Measurements from ENCODE around the gene HIC1.

The HIC1 gene

DNA sequence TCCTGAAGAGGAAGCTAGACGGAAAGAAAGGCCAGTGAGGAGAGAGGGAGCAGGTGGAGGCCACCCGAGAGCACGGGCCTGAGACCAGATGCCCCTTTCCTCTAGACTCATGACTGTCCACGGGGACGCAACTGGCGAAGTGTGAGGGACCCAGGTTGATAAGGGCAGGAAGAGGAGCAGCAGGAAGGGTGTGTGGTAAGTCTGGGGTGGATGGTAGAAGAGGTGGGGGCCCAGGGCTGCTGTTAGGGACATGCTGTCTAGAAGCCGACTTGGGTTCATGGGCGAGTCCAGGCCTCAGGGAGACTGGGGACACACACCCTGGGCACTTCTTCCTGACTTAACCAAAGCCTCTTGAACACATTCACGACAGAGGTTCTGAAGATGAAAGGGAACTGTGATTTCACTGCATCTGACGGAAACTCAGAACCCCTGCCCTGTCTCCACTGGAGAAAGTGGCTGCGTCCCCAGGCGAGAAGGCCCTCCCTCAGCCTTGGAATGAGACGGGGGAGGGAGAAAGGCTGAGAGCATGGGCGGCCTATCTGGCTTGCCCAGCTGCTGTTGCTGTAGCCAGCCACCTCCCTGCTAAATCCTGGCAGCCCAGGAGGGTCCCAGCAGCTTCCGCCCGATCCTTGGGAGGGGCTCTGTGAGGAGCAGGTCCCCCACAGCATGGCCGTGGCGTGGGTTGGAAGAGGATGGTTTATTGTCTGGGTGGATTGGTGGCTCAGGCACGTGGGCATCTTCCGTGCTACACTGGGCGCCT lies 6.0 kb downstream of the HIC1 start:
- no peak for FAIRE-seq

DNA sequence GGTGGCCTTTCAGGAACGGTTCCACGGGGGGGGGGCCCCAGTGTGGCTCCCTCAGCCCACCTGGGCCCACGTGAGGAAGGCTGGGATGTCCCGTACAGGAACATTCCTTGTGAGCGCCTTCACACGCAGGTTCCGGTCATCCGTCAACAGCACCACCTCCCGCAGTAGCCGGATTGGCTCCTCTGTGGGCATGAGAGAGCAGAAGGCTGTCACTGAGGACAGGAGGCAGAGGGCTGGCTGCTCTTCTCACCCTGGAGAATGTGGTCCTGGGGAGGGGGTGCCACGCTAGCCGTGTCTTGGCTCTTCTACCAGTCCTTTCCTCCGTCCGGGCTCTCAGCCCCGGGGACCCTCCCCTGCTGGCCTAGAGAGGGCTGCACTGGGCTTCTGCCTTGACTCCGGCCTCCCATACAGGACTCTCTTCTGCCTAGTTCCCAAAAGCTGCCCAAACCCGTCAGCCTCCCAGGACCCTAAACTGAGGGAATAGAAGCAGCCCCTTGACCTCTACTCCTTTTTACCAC lies 6.6 kb downstream of the HIC1 start:
- FAIRE-seq: no peak

DNA sequence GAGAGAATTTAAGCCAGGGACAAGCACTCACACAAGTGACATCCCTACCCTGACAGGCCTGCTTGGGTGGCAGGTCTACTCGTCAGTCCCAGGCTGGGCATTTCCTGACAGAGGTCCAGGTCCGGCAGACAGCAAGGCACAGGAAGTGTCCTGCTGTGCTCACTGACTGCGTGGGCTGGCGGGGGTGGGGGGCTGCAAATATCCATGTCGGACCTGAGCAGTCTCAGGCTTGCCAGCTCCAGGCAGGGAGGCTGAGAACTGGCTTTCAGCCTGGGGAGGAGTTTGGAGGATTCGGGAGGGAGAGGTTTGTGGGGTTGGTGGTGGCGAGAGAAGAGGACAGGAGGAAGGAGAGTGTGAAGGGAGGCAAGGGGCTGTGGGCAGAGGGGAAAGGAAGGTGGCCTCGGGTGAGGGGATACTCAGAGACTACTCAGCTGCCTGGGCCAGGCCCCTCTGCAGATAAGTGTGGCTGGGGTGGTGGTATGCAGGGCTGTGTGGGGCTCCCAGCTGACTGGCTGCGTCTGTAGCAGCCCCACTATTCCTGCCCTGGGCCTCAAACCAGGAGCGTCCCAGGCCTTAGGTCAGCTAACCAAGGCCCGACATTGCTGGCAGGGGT lies 7.8 kb downstream of the HIC1 start:
- no peak for FAIRE-seq

DNA sequence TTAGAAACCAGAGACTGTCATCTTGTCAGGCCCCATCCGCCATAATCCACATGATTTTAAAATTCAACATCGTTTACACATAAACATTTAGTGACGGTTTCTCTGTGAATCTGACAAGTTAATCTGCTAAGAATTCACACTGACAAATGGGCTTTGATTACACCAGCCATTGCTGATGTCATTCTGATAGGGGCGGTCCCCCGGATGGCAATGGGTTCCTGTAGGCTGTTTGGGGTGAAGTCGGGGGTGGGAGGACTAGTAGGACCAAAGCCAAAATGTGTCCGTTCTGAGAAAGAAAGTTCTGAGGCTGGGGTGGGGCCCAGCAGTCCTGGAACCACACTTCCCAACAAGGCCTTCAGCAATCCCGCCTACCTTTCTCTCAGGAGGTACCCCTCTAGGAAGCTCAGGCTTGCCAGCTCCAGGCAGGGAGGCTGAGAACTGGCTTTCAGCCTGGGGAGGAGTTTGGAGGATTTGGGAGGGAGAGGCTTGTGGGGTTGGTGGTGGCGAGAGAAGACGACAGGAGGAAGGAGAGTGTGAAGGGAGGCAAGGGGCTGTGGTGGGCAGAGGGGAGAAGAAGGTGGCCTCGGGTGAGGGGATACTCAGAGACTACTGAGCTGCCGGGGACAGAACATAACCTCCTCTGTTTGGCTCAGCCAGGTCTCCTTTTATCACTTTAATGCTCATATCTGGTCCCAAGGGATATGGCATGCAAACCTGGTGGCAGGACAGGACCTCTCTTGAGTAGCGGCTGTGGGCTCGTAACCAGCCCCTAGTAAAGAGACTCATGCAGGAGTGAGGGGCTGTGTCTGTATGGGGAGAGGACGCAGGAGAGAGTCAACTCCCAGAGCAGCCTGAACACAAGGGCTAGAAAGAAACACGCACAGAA lies 8.6 kb downstream of the HIC1 start:
- FAIRE-seq: no peak

DNA sequence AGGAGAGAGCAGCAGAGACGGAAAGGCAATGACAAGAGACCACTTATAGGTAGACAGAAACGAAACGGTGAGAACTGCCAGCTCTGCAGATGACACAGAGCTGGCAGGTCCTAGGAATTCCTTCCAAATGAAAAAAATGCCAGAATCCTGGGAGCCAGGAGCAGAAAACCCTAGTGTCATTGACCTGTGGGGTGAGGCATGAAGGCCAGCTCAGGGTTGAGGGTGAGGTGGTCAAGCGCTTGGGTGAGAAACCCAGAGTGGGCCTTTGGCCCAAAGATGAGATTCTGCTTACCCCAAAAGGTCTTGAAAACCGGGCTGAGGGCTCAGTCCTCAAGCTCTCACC lies 9.2 kb downstream of the HIC1 start:
- FAIRE-seq: no peak

DNA sequence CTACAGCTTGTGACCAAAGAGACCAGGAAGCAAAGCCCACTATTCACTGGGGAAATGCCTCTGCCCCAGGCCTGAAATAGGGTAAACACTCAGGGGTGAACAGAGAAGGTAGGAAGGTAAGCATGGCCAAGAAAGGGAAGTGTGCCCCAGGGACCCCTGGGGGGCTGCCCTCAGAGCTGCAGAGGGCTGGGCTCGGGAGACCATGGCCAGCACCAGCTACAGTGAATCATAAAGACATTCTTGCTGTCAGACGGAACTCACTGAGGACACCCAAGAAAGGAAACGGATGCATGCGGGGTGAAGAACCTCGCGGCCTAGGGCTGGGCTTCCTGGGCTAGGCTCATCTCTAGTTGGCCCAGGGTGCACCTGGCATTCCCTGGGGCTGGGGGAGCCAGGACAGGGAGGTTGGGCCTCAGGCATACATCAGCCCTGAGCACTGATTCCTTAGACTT lies 9.6 kb downstream of the HIC1 start:
- FAIRE-seq: no peak

DNA sequence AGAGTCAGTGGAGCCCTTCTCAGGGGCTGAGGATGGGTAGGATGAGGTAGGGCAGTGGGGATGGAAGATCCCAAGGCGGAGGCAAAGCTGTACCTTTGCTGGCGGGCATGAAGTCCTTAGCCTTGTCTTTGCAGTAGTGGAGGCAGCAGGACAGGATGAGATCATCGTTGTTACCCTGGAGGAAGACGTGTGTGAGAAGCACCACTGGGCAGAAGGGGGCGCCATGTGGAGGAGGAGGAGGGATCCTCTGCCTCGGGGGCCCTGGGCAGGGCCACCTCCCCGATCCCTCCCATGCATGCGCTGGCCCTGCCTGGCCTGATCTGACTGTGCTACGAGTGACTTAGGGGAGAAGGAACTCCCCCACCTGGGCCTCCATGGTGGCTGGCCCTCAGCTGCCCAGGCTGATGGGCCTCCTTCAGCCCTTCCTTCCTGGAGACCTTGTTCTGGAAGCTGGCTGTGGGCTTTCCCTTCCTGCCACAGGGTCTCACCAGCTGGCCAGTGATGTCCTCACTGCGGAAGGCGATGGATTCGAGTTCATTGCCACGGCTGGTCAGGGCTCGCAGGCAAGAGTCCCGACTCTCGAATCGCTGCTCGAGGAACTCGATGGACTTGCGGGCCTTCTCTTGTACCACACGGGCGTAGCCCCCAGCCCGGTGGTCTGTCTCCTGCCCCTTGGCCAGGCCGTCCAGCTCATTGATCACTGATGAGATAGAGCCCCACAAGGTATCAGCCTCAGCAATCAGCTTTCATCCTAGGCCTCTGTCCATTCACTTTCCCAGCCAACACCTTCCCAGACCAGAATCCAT lies 10.3 kb downstream of the HIC1 start:
- FAIRE-seq: no peak

DNA sequence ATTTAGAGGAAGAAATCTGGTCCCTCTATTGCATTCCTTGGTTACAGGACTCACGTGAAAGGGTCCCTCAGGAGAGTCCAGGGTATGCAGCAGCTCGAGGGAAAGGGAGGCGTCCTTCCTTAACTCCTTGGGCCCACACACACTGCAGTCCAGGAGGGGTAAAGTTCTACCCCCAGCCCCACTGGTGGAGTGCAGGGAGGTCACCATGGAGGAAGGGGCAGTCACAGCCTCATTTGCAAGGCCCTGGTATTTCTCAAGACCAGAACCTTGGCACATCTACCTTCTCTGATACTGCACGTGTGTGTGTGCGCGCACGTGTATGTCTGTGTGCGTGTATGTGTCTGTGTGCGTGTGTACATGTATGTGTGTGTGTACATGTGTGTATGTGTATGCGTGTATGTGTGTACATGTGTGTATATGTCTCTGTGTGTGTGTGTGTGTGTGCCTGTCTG lies 11.1 kb downstream of the HIC1 start:
- FAIRE-seq: no peak

DNA sequence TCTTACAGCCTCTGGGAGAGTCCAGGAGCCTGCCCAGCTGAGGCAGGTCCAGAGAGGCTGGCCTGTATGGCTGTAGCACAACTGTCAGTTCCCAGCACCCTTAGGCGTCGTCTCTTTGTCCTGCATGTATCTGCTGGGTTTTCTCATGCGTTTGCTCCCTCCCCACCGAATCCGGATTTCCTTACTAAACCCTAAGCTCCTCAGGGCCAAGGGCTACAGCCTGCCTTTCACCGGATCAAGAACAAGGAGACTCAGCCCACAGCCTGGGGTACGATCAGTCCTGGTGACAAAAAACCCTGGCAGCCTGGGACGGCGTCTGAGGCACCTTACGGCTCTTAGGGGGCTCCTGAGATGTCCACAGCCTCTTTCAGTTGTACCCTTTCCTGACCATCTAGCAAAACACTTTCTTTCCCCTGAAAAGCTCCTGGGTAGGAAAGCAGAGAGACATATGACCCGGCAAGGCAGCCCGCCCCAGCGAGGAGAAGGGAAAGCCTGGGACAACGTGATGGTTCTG lies 12.2 kb downstream of the HIC1 start:
- FAIRE-seq: no peak

DNA sequence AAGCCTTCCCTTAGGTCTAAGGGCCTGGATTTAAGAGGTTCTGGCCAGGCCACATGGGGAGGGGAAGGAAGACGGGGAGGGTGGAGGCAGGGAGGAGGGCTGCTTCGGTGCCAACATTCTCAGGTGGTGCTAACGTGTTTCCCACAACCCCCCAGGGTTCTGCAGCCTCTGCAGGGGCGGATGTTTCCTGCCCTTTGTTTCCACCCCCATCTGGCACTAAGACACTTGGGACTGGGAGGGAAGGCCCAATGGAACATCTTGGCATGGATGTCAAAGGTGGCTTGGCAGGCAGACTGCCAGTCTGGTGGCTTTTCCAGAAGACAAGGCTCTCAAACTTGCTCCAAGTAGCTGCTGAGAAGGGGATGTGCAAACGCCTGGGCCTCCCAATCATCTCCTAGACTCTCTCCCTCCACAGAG lies 12.7 kb downstream of the HIC1 start:
- no peak for FAIRE-seq

DNA sequence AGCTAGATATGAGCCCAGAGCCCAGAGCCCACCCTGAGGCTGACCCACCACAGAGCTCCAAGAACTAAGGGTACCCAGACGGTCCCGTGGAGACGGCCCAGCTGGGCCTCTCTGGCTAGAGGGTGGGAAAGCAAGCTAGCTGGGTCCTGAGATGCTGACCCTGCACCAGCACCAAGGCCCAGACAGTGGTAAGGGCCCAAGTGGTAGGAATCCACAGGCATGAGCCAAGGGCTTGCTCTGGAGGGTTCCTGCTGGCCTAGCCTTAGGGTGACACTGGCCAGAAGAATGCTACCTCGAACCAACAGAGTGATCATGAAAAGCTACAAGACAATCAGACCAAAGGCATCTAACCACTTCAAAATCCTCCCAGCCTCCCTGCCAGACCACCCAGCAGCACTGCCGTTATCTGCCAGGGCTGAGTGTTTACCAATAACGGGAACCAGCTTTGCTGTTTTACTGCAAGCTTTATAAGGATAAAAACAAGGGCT lies 13.2 kb downstream of the HIC1 start:
- no peak for FAIRE-seq

DNA sequence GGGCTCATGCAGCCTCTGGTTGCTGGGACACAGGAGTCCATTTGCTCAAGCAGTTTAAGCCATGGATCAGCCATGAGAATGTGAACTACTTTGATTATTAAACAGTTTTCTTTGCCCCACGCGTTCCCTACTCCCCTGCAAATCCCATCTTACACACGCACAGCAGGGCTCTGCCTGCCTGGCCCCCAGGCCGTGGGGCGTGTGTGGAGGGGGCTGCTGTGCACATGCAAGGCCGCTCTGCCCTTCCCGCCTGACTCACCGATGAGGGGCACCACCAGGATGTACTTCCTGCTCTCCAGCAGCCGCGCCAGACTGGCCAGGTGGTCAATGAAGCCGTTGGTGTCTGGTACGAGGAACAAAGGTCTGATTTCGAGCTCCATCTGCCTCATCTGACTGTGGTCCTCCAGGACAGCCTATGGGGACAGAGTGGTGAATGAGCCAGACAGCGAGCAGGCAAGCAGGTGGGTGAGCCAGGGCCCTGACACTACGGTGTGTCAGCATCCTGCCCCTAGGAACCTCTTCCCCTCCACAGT lies 13.7 kb downstream of the HIC1 start:
- no peak for FAIRE-seq

DNA sequence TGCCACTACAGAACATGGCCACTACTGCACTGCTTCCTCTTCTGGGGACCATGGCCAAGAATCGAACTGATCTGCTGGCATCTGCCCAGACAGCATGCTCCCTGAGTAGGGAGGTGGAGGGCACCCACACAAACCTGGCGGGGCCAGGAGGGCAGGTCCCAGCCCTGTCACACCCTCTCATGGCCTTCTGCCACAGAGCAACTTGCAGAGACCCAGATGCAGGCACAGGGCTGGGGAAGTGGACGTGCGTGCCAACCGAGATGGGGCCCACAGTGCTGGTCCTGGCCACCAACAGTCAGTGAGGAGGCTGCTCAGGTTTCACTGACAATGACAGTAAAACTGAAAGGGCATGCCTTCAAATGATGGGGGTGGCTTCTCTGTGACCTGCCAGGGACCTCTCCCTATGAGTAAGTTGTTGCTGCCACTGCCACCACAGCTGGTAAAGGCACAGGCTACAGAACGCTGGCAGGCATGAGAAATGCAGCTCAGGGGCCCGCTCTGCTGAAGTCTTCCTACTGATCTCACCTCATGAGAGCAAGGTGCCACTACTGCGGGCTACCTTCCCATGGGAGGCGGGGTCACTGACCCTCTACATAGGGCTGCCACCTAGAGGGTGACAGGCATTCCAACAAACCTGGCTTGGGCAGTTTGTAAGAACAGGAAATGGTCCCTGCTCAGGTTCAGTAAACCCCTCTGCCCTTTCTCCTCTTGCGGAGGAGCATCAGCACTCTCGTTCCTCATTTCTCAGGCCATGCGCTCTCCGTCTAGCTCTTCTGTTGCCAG lies 15.5 kb downstream of the HIC1 start:
- FAIRE-seq: no peak

DNA sequence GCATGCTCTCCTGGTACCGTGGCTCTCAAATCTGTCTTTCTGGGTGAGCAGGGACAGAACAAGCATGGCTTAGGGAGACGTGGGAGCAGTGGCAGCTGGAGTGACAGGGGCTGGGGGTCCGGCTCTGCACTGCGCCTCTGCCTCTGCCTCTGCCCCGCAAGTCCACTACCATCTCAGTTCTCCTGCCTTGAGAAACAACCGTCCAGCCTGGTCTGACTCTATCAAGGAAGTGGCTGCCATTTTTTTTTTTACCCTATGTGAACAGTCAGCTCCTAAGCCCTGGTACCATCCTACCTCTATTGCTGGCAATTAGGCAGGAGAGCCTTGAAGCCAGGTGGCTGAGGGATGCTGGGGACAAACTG lies 16.1 kb downstream of the HIC1 start:
- FAIRE-seq: no peak

DNA sequence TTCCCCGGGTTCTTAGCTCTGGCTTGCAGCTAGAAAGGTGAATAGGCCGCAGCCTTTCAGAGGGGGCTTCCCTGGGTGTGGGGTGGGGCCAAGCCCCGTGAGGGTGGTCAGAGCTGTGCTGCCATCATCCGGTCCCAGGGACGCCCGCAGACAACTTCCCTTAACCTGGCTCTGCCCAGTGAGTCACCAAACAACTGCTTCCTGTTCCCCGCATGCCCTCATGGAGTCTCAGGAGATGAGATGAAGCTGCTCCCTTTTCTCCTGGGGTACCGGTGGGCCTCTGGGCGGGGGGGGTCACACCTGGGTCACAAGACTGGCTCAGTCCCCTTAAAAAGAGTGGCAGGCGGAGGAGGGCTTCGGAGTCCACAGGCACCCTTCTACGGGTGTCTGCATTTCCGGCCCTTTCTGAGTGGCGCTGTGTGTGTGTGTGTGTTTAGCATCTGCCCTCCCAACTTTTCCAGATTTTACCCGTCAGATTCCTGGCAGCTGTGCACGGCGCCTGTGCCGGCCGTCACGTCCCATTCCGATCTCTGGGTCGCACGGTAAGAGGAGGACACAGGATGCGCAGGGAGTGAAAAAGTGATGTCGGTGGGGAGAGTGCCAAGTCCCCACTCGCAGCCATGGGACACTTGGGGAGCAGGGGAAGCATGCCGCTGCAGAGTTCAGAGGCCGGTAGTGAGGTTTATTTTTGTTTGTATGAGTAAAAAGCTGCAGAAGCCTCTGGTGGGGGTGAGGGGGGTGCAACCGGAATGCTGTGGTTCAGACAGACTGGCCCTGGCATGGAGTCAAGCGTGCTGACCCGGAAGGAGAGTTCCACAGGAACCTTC lies 16.8 kb downstream of the HIC1 start:
- no peak for FAIRE-seq

DNA sequence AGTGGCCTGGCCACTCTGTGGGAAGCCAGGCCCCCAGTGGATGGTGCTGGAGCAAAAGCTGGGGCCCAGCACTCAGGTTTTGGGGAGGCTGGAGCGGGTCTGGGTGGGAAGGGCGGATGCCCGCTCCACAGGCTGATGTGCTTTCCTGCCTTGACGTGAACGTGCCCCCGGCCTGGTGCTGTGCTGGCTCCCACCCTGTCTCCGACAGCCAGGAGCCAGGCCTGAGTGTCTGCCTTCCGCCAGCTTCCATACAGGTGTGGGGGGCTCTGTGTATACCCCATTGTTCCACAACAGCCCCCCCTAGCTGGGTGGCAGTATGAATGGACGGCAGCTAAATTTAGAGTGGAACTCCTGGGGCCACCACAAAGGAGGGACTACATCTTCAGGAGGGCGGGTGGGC lies 20.0 kb downstream of the HIC1 start:
- no peak for FAIRE-seq

DNA sequence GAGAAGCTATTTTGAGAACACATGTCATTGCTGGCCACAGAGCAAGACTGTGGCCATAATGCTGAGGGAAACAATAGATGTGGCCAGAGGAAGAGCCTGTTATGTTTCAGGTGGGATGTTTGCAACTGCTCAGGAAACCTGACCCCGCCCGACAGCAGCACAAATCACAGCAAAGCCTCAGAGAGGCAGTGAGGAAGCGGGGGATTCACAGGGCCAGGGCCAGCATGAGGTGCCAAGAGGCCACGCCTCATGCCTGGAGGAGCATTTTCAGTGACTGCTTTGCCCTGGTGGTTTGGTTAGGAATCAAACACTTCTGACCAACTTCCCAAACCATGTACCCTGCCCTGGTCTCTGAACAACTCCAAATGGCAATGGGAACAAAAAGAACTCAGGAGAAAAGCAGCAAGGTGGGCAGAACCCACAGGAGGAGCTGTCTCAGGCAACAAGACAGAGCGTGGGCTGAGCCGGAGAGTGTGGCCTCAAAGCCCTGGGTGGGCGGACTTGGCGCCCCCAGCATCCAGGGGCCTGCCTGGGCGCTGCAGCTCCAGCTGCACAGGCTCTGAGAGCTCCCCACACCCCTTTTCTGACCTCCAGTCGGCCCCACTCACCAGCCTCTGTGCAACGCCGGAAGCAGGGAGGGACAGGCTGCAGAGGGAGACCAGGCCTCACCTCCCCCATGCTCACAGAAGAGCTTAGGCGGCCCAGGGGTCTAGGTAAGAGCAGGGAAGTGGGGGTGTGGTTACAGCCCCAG lies 20.6 kb downstream of the HIC1 start:
- no peak for FAIRE-seq

DNA sequence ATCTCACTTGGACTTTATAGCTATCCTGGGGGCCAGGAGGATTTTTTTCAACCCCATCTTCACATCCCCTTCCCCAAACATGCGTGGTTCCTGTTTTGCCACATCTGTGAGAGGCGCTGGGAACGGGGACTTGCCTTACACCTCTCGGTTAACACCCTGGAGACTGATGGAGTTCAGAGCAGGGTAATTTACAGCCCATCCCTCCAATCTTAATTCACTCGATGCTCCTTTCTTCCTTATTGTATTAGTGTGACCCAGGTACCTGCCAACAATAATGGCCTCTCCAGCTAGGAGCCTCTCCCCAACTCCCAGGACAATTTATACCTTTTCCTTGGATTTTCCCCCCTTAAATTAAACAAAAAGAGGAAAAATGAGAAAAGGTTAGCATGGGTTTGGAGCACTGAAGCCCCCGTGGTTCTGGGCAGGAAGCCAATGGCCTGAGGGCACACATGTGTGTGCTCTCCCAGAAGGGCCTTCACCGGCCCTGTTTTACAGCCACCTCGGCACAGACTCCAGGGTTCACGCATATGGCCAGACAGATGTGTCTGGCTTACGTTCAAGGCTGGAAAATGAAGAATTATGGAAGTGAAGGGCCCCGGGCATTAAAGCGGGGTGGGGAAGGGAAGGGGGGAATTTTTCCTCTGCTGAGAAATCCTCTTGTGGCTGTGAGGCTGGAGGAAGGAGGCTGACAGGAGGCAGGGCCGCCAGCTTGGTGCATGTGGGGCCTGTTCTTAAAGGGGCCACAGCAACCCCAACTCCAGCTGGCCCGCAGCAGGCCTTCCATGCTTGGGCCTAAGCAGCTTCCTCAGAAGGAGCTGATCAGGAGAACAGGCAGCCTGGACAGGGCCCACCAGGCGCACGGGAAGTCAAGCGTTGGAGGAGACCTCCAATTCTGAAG lies 21.4 kb downstream of the HIC1 start:
- FAIRE-seq: no peak

All from colon (tissue), 2 donors.